ENCODE results near the gene CDC42EP4.

CDC42EP4 gene

DNA sequence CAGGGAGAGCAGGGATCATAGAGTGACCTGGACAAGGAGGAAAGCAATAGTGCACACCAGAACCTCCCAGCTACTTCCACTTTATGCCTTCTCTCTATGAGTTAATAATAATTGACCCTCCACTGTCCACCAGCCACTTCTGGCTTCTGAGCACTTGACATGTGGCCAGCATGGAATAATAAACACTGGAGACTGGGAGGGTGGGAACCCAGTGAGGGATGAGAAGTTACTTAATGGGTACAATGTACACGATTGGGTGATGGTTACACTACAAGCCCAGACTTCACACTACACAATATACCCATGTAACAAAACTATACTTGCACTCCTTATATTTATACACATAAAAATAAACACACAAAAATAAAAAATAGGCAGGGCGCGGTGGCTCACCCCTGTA lies 11.4 kb downstream of the CDC42EP4 start:
- no peak for DNase-seq (ENCODE audit: low spot score)

DNA sequence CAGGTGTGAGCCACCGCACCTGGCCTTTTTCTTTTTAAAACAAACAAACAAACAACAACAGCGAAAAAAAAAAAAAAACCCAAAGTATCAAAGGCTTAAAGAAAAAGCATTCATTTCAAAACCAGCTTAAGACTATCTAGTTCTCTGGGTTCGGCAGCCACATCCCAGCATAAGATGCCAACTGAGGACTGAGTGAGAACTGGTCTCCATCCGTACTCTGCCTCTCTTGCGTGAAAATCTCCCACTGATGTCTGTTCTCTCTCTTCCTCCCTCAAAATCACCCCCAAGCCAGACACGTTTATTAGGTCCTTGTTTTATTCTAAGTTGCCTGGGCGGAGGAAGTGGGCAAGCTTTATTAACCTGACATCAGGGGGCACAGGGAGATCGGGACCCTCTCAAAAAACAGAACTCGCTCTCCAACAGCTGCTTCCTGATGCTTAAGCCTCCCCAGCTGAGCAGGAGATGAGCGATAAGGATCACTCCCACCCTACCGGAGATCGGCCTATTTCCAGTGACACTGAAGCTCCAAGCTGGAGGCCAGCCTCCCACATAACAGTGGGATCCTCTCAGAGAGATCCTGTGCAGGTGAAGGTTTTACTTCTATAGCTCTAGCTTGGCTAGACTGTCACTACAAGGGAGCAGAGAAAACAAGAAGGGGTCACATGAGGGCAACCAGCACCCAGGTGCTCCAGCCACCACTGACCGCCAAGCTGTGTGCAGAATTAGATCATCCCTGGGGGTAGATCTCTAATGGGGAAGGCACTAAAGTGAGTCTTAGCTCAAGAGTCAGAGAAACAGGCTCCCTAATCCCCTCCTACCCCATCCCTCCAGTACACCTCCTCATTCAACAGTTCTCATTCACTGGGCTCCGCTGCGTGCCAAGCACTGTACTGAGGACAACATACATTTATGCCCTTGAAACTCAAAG lies 13.6 kb downstream of the CDC42EP4 start:
- no peak for DNase-seq (ENCODE audit: low spot score)

DNA sequence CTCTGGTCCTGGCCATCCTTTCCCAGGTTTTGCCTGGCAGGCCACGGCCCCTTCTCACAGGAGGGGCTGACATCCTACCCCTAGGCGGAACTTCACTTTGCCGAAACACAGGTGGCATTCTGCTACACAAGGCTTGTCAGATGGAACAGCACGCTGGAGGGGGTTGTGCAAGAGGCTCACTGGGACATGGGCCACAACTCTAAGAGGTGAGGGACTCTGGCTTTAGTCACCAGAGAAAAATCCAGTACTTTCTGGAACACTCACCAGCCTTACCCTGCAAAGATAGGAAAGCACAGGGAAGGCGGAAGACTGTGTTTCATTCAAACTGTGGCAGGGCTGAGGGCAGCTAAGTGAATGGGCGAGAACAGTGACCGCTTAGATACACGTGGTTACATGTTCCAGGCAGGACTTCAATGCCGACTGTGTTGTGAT lies 18.3 kb downstream of the CDC42EP4 start:
- no peak for DNase-seq (ENCODE audit: low spot score)

DNA sequence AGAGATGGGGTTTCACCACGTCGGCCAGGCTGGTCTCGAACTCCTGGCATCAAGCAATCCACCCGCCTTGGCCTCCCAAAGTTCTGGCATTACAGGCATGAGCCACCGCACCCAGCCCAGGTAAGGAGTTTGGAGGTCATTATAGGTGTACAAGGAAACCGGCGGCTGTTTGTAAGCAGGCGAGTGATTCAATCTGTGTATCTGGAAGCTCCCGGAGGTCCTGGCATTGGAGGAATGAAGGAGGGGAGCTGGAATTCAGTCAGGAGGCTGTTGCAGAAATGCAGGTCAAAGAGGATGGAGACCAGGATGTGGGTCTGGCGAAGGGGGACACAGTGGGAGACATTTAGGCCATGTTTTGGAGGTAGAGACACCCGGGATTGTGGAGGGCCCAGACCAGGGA lies 18.8 kb downstream of the CDC42EP4 start:
- no peak for DNase-seq (ENCODE audit: low spot score)

DNA sequence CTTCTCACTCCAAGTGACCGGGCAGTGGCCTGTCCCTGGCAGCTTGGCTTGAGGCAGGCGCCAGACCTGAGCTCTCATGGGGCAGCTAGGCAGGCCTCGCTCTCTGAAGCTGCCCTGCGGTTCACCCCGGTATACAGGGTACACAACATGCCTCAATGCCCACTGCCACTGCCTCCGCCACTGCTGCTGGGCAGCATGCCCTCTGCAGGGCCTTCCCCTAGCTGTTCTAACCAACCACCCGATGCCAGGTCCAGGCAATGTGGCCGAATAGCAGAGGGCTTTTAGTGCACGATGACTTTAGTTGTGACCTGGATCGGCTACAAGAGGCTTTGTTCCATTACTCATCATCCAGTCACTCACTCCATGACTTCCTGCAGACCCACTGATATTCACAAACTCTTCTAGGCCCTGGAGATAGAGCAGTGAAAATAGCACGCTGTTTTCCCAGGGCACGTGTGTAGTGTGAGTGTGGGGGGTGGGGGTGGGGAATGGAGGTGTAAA lies 19.7 kb downstream of the CDC42EP4 start:
- DNase-seq (ENCODE audit: low spot score), result no peak

DNA sequence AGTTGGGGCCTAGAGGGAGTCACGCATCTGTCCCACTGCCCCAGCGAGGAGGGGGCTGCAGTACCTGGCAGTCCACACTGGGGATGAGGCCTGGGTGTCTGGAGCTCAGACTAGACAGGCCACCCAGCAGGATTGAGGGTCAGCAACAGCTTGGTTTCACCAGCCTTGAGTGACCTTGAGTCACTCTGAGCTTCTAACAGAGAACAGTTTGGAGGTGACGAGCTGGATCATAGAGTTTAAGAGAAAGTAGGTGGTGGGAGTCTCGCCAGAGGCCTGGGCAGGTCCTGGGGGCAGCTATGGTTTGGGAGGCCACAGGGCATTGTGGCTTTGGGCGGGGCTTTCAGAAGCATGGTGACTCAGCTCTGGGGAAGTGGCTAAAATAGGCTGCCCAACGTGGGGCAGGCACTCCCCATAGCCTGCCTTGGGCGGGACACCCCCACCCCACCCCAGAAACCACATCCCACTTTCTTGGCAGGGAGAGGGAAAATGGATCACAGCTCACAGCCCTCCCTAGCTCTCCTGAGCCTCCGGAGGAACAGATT lies 20.5 kb downstream of the CDC42EP4 start:
- DNase-seq (ENCODE audit: low spot score), result no peak

DNA sequence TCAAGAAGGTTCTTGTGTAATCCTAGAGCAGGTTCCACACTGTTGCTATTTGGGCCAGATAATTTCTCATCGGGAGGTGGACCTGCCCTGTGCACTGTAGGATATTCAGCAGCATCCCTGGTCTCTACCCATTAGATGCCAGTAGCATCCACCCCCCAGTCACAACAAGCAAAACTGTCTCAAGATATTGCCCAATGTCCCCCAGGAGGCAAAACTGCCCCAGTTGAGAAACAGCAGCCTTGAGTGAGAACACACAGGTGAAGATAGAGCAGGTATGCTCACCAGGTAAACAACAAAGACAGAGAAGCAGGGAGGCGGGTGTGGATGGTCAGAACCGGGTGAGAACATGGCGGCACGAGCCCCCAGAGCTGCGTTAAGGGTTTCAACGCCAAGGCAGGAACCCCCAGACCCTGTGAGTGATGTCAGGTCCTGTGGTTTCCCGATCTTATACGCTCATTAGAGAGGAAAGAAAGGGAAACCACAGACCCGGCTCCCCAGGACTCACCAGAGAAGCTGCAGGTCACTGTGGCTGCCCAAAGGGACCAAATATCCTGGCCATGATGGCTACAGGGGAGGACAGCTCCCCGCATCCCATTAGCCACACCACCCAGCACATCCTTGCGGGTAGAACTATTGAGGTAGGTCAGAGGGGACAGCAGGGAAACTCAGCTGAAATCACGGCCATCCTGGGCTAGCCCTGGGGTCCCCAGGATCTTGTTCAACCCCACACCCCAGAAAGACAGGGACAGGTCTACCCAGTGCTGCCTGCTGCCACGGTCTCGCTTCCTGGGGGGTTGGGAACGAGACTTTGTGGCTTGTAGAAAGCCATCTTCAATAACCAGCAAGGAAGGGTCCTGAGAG lies 21.2 kb downstream of the CDC42EP4 start:
- DNase-seq (ENCODE audit: low spot score), result no peak

DNA sequence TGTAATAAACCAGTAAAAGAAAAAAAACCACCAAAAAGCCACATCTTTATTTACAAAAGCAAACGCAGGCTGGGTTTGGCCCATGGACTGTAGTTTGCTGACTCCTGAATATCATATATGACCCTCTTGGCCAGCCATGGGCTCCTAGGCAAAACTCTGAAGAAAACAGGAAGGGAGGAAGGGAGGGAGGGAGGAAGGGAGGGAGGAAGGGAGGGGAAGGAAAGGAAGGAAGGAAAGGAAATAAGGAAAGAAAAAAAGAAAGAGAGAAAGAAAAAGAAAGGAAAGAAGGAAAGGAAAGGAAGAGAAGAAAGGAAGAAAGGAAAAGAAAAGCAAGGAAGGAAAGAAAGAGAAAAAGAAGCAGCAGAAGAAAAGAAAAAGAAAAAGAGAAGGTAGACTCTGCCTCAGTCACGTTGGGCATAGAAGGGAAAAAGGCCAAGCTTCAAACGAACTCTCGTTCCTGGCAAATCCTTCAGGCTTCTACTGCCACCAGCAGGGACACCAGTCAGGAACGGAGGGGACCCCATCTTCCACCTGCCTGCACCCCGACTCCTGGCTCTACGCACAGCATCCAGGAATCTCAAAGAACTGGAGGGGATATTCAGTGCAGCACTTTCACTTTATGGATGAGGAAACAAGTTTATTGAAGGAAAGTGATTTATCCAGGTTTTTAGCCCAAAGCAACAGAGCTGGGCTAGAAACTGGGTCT lies 22.1 kb downstream of the CDC42EP4 start:
- no peak for DNase-seq (ENCODE audit: low spot score)

DNA sequence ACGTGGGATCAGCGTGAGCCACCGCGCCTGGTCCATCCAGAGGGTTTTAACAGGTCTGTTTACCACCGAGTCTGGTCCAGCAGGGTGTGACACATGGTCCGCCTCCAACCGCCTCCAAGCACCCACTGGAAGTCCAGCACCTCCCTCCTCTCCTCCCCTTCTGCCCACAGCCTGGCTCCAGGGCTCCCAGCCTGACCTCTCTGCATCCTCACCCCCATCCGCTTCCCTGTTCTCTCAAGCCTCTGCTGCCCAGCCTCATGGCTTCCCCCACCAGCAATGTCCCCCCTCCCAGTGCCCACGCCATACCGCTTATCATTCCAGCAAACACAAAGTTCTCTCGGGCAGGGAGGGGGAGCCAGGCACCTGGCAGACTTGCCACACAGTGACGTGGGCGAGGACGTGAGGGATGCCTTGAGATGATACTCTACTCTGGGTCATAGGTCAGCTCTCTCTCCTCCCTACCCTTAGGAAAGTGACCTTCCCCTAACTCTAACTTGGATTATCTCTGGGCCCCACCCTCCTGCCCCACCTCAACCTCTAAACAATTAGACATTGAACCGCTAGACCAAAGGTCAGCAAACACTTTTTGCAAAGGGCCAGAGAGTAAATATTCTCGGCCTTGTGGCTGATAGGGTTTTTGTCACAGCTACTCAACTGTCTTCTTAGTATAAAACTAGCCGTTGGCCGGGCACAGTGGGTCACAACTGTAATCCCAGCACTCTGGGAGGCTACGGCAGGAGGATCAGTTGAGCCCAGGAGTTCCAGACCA lies 23.1 kb downstream of the CDC42EP4 start:
- no peak for DNase-seq (ENCODE audit: low spot score)

DNA sequence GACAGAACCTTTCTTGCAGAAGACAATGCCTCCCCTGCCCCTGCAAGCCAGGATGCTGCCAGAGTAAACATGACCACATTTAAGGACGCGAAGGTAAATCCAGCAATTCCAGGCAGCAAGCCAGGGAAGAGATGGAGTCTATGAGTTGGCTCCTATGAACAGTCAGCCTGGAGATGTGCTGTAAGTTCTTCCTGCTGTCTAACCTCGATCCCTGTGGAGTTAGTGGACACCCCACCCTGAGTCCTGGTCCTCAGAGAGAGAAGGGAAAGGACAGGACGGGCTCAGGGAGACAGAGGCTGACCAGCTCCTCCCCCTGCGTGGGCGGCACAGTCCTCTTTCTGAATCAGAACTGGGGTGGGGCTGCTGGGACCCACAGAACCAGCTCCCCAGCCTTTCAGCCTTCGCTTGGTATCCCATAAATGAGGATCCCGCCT lies 24.9 kb downstream of the CDC42EP4 start:
- no peak for DNase-seq (ENCODE audit: low spot score)

DNA sequence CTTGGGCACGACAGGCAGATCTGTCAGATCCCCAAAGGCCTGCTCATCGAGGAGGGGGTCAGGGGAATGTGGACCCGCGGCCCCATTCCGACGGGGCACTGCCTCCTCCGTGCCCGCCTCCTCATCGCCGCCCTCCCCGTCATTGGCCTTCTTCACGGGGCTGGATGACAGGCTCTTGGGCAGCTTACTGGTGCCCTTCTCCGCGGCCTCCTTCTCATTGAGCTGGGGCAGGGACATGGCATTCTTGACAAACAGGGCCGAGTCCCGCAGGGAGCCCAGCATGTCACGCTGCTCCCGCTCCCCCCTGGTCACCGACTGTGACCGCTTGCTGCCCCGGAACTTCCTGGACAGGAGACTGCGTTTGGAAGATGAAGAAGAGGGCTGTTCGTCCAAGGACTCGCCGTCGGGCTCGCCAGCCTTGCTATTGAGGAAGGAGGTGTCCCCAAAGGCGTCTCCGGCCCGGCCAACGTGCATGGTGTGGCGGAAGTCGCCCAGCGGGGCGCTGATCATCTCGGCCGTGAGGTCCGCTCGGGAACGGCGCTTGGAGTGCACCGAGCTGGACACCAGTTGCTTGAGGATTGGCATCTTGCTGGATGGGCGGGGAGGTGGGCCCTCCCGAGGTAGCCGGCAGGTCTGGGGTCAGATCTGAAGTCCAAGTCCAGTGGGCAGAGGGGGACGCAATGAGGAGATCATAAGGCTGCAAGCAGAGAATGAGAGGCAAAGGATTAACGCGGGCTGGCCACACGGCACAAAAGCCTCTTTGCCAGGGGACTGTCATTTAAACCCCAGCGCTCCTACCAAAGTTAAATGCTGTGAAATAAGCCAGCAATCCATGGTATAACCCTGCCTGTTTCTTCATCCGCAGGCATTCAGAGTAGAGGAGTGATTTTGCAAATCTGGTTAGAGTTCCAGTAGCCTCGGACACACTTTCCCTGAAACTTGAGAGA lies 25.6 kb downstream of the CDC42EP4 start:
- DNase-seq (ENCODE audit: low spot score), result no peak

DNA sequence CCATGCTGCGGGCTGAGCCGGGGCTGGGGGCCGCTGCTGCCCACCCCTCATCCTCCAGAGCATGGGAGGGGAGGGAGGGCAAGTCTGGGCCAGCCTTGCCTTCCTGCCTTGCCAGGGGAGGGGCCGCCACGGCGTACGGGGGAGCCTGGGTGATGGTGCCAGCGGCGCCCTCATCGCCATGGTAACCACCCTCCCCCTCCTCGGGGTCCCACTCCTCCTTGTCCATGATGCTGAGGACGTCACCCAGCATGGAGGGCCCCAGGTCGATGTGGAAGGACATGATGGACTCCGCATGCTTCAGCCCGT lies 26.2 kb downstream of the CDC42EP4 start:
- no peak for DNase-seq (ENCODE audit: low spot score)

DNA sequence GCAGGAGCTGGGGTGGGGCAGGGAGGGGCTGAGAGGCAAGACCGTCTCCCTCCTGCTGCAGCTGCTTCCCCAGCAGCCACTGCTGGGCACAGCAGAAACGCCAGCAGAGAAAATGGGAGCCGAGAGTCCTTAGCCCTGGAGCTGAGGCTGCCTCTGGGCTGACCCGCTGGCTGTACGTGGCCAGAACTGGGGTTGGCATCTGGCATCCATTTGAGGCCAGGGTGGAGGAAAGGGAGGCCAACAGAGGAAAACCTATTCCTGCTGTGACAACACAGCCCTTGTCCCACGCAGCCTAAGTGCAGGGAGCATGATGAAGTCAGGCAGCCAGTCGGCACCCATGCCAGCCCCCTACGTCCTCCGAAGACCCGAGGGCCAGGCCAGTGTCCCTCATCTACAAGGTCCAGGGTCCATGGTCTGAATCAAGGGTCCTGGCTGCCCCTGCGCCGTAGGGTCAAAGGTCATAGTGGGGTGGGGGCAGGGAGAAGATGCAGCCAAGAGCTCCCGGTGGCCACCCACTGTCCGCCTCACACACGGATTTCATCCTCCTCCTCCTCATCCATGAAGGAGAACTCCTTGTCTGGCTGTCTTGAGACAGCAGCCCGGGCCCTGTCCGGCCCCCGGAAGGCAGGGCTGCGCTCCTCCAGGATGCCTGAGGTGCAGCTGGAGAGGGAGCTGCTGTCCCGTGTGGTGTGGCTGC lies 26.7 kb downstream of the CDC42EP4 start:
- no peak for DNase-seq (ENCODE audit: low spot score)

DNA sequence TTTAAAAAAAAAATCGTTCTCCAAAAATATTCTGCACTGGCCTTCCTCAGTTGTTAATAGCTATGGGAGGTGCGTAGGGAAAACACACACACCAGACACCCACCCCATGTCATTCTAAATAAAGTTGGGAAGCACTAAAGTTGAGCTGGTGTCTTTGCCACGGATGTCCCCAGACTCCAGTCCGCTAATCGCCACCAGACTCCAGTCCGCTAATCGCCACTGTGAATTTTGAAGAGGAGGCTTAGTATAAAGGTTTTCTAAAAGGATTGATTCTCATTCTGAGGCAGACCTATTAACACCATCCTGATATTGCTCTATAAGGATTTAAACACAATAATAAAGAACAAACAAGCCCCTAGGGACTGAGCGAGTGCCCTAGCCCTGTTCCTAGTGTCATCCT lies 27.4 kb downstream of the CDC42EP4 start:
- no peak for DNase-seq (ENCODE audit: low spot score)

DNA sequence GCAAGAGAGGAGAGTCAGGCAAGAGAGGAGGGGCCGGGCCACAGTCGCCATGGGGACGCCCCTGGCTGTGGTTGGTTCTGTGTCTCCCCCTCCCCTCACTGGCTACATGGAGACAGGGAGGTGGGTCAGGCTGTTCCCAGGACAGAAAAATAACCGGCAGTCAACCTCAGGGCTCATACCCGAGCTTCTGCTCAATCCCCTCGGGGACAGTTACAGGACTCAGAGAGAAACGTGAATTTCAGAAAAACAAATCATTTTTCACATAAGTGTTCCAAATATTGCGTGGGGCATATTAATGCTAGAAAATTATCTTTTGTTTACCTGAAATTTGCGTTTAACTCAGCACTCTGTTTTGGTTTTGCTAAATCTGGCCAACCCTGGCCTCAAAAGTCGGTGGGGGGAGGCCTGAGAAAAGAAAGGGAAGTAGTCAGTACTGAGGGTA lies 27.9 kb downstream of the CDC42EP4 start:
- no peak for DNase-seq (ENCODE audit: low spot score)

DNA sequence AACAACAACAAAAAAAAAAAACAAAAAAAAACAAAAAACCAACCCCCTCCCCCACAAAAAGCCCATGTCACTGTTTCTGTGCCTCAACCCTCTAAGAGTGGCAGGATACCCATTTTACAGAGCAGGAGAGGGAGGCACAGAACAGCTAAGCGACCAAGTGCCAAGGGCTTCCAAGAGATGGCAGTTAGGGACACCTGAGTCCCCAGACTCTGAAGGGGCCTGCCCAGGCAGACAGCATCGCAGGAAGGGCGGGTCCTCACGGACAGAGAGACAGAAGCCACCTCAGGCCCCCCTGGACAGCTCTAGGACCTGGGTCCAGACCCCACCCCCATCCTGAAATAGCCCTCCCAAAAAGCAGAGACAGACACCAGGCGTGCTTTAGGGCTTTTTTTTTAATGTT lies 28.6 kb downstream of the CDC42EP4 start:
- no peak for DNase-seq (ENCODE audit: low spot score)

DNA sequence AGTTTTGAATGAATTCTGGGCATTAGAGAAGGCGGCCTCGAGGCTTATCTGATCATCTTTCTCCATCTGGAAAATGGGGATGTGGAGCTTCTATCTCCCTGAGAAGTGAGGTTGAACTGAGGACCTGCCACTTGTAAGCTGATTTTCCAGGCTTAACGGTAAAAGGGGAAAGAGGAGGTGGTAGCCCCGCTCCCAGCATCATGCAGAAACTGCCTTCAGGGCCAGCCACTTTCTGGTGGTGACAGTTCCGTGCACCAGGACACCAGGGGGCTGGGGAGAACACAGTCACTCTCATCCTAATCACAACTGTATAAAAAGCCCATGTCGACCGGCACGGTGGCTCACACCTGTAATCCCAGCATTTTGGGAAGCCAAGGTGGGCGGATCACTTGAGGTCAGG lies 29.2 kb downstream of the CDC42EP4 start:
- no peak for DNase-seq (ENCODE audit: low spot score)

DNA sequence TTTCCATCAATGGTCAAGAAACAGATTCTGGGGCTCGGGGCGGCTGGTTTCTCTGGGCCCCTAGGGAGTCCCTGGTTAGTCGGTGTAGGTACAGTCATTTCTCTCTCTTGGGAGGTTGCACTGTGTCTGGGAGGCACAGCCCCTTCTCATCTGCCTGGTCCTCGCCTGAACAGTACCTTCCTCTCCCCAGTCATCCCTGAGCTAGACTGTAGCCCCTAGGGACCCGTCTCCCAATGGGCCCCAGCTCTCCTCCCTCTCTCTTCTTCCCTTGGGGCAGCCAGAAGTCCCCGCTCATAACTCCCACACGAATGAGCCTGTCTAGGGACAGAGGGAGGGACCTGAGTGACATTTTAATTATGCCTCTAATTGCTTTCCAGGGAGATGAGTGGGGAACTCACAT lies 29.9 kb downstream of the CDC42EP4 start:
- DNase-seq (ENCODE audit: low spot score), result no peak

DNA sequence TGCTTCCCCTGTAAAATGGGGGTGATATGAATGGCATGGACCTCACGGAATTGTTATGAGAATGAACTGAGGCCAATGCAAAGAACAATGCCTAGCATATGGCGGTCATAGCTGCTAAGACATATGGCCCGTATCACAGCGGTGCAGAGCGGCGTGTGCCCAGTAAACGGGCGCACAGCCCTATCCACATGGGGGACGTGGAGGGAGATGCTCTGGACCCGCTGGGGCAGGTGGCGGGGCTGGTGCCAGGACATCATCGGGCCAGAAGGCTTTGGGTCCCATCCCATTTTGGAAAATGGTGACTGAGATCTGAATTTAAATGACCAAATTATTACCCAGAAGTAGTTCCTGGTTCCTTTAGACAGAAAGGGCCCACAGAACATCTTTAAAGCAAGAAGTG lies 31.6 kb downstream of the CDC42EP4 start:
- DNase-seq (ENCODE audit: low spot score), result no peak

Data from COLO829 (cell line).